ENCODE measurements around the gene SLC25A21. TPM values are rescaled to one million over a fixed set of nuclear protein-coding genes. Genes with fewer than 3 reads are reported as not detected.

Gene SLC25A21
- total RNA-seq, 1 donor from 2014 or later, result 0.91 TPM

DNA sequence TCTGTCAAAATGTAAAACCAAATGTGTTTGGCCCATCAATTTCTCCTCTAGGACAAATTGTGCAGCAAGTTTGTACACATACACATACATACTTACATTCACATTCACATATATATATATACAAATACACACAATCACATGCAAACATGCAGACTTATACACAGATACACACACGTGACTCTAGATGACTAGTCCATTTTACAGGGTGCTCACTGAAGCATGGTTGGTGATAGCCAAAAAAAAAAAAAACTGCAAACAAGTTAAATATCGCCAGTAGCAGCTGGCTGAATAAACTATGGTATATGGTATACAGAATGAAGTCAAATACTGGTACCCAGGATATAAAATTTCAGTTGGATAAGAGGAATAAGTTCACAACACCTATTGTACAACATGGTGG is 77.9 kb downstream of the SLC25A21 start:
- Mint-ChIP-seq H3K9me3 (ENCODE audit: unreplicated experiment) (no peaks in the 10 kb centered on the region), H3K27me3 (ENCODE audit: unreplicated experiment) (no peaks in the 10 kb centered on the region)

DNA sequence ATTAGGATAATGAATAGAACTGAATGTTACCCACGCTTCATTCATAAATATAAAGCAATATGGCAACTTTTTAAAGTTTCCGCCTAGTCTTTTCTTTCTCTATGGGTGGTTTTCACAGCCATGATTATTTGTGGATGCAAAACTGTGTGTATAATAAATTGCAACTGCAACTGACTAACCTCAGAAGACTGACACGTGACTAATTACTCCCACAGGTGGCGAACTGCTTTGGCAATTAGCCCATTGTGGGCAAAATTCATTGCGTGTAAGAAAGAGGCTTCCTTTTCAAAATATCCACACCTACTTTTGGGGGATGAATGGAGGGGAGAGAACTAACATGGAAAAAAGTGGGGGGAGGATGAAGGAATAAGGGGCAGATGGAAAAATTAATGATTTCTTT is 79.0 kb downstream of the SLC25A21 start:
- Mint-ChIP-seq H3K36me3 (ENCODE audit: unreplicated experiment) (no peaks in the 10 kb centered on the region), H3K4me1 (ENCODE audit: low read depth, unreplicated experiment) (no peaks in the 10 kb centered on the region), H3K27ac (ENCODE audit: unreplicated experiment) (no peak overlapping the region), H3K27me3 (ENCODE audit: unreplicated experiment) (no peaks in the 10 kb centered on the region), H3K9me3 (ENCODE audit: unreplicated experiment) (no peaks in the 10 kb centered on the region), H3K4me3 (ENCODE audit: unreplicated experiment) (no peak overlapping the region)
- DNase-seq, result no peak
- TF ChIP-seq, protein P1, sequence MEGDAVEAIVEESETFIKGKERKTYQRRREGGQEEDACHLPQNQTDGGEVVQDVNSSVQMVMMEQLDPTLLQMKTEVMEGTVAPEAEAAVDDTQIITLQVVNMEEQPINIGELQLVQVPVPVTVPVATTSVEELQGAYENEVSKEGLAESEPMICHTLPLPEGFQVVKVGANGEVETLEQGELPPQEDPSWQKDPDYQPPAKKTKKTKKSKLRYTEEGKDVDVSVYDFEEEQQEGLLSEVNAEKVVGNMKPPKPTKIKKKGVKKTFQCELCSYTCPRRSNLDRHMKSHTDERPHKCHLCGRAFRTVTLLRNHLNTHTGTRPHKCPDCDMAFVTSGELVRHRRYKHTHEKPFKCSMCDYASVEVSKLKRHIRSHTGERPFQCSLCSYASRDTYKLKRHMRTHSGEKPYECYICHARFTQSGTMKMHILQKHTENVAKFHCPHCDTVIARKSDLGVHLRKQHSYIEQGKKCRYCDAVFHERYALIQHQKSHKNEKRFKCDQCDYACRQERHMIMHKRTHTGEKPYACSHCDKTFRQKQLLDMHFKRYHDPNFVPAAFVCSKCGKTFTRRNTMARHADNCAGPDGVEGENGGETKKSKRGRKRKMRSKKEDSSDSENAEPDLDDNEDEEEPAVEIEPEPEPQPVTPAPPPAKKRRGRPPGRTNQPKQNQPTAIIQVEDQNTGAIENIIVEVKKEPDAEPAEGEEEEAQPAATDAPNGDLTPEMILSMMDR (IDR thresholded peaks at IDR 0.05; ENCODE audit: partially characterized antibody, unreplicated experiment), result no peak

More for the DNA sequence above, 77.9 kb downstream of the SLC25A21 start:
- Mint-ChIP-seq H3K36me3 (ENCODE audit: unreplicated experiment) (no peaks in the 10 kb centered on the region), H3K27ac (ENCODE audit: unreplicated experiment) (no peak overlapping the region), H3K4me3 (ENCODE audit: unreplicated experiment) (no peak overlapping the region), H3K4me1 (ENCODE audit: low read depth, unreplicated experiment) (no peaks in the 10 kb centered on the region)
- no peak for DNase-seq
- TF ChIP-seq, protein P1 (IDR thresholded peaks at IDR 0.05; ENCODE audit: partially characterized antibody, unreplicated experiment), result no peak

DNA sequence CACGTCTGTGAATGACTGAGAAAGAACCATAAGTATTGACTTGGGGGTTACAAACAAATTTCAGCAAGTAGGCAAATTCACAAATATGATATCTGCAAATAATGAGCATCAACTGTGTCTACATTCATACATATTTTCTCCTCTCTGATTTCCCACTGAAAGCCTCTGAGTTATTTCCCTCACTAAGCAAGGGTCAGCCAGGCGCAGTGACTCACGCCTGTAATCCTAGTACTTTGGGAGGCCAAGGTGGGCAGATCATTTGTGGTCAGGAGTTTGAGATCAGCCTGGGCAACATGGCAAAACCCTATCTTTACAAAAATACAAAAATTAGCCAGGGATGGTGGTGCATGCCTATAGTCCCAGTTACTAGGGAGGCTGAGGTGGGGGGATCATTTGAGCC is 80.8 kb downstream of the SLC25A21 start:
- no peak overlapping the region for H3K4me3 Mint-ChIP-seq (ENCODE audit: unreplicated experiment)
- no peak for DNase-seq
- no peaks in the 10 kb centered on the region for H3K9me3 Mint-ChIP-seq (ENCODE audit: unreplicated experiment)
- H3K36me3 Mint-ChIP-seq (ENCODE audit: unreplicated experiment), result no peaks in the 10 kb centered on the region
- no peak overlapping the region for H3K27ac Mint-ChIP-seq (ENCODE audit: unreplicated experiment)
- no peaks in the 10 kb centered on the region for H3K27me3 Mint-ChIP-seq (ENCODE audit: unreplicated experiment)
- no peaks in the 10 kb centered on the region for H3K4me1 Mint-ChIP-seq (ENCODE audit: low read depth, unreplicated experiment)
- TF ChIP-seq, protein P1 (IDR thresholded peaks at IDR 0.05; ENCODE audit: partially characterized antibody, unreplicated experiment), result no peak

DNA sequence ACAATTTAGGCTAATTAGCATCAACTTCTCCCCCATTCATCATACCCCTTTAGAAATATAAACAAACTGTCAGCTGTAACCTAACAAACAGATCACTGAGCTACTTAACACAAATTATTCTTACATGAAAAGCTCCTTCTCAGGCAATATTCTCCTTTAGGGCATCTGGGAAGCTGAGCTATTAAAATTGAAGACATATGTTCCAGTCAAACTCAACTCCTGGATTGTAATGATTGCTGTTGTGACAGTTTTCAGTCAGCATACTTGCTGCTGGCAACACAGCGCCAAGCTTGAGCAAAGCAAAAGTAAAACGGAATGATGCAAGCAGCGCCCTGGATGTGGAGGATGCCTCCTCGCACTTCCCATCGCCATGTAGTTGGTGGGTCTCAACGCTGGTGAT is 82.4 kb downstream of the SLC25A21 start:
- no peak overlapping the region for H3K4me3 Mint-ChIP-seq (ENCODE audit: unreplicated experiment)
- DNase-seq, result no peak
- H3K27me3 Mint-ChIP-seq (ENCODE audit: unreplicated experiment), result no peaks in the 10 kb centered on the region
- TF ChIP-seq, protein P1 (IDR thresholded peaks at IDR 0.05; ENCODE audit: partially characterized antibody, unreplicated experiment), result no peak
- H3K27ac Mint-ChIP-seq (ENCODE audit: unreplicated experiment), result no peak overlapping the region
- H3K4me1 Mint-ChIP-seq (ENCODE audit: low read depth, unreplicated experiment), result no peaks in the 10 kb centered on the region
- H3K9me3 Mint-ChIP-seq (ENCODE audit: unreplicated experiment), result no peaks in the 10 kb centered on the region
- H3K36me3 Mint-ChIP-seq (ENCODE audit: unreplicated experiment), result no peaks in the 10 kb centered on the region

DNA sequence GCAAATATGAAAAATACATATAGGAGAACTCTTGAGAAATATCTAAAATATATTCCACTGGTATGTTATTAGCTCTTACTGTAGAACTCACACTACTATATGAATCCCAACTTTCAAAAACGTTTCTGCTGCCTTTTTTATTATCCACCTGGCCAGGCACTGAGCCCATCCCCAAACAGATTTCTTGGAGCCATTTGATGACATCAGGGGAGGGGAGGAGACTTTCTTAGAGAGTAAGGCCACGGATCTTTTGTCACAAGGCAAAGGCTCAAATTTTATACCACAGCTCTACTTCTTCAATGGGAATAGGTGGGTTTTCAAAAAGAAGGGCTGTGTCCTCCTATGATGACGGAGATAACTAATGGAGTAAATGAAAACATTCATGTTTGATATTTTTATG is 83.0 kb downstream of the SLC25A21 start:
- DNase-seq, result no peak
- TF ChIP-seq, protein P1 (IDR thresholded peaks at IDR 0.05; ENCODE audit: partially characterized antibody, unreplicated experiment), result no peak
- no peaks in the 10 kb centered on the region for H3K4me1 Mint-ChIP-seq (ENCODE audit: low read depth, unreplicated experiment)
- H3K27me3 Mint-ChIP-seq (ENCODE audit: unreplicated experiment), result no peaks in the 10 kb centered on the region
- H3K27ac Mint-ChIP-seq (ENCODE audit: unreplicated experiment), result no peak overlapping the region
- H3K4me3 Mint-ChIP-seq (ENCODE audit: unreplicated experiment), result no peak overlapping the region
- H3K9me3 Mint-ChIP-seq (ENCODE audit: unreplicated experiment), result no peaks in the 10 kb centered on the region
- no peaks in the 10 kb centered on the region for H3K36me3 Mint-ChIP-seq (ENCODE audit: unreplicated experiment)
